ENCODE results near the gene IFT81.

Gene IFT81

DNA sequence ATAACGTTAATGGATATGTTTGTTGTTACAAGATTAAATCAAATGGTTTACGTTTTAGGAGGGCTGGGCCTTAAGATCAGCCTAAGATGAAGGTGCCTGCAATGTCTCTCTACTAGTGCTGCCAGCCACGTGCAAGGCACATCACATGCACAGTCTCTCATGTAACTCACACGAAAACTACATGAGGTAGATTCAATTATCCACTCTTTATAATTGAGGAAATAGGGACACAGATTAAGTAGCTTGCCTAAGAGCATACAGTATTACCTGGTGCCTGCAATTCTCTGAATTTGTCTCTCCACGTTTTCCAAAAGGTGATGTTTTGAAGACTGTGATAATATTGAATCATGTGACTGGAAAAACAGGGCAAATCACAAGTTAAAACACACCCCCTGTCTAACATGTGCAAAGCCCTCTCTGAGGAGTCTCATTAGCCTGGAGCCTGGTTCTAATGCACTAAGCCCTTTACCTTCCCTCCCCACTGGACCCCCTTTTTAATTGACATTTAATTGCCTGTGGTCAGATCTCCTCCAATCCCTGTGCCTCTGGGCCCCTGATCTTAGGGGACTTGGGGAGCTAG, 142.3 kb downstream of the IFT81 start:
- ChIA-PET CTCF (interaction anchor here (0.6 kb wide), 2 partner anchors 74 to 142 kb away, joined by 3 read pairs; partner anchors contain the start of gene IFT81), POLR2A (interaction anchor here (1.0 to 2.0 kb wide), 2 partner anchors 11 to 14 kb away, joined by 4 to 18 read pairs; partner anchors contain the start of gene ATP2A2)
- H3K36me3 ChIP-seq (ENCODE audit: control insufficient read depth in 2 of 2, insufficient read depth in 1 of 2, low read length in 2 of 2) = no peaks in the 10 kb centered on the region; a peak in 1 of 3 replicates
- H3K9me3 ChIP-seq (ENCODE audit: control insufficient read depth, insufficient read depth, low read depth, low read length) = no peaks in the 10 kb centered on the region
- TF ChIP-seq ZNF324 (tag by site-specific recombination; IDR thresholded peaks at IDR 0.05) = no peak
- TF ChIP-seq MYNN (tag by site-specific recombination; IDR thresholded peaks at IDR 0.05; ENCODE audit: borderline replicate concordance) = no peak
- TF ChIP-seq HOXA7 (CRISPR knock-in tag; IDR thresholded peaks at IDR 0.05; ENCODE audit: borderline replicate concordance) = no peak
- TF ChIP-seq, protein P1, sequence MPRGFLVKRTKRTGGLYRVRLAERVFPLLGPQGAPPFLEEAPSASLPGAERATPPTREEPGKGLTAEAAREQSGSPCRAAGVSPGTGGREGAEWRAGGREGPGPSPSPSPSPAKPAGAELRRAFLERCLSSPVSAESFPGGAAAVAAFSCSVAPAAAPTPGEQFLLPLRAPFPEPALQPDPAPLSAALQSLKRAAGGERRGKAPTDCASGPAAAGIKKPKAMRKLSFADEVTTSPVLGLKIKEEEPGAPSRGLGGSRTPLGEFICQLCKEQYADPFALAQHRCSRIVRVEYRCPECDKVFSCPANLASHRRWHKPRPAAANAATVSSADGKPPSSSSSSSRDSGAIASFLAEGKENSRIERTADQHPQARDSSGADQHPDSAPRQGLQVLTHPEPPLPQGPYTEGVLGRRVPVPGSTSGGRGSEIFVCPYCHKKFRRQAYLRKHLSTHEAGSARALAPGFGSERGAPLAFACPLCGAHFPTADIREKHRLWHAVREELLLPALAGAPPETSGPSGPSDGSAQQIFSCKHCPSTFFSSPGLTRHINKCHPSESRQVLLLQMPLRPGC (tag by site-specific recombination; IDR thresholded peaks at IDR 0.05) = no peak
- 0 out of 2 replicates have a peak, but pooled peaks have one; percentile 26 for TF ChIP-seq KLF16 (tag by site-specific recombination; IDR thresholded peaks at IDR 0.05)
- TF ChIP-seq ZNF521 (tag by site-specific recombination; IDR thresholded peaks at IDR 0.05) = no peak
- TF ChIP-seq, protein P2, sequence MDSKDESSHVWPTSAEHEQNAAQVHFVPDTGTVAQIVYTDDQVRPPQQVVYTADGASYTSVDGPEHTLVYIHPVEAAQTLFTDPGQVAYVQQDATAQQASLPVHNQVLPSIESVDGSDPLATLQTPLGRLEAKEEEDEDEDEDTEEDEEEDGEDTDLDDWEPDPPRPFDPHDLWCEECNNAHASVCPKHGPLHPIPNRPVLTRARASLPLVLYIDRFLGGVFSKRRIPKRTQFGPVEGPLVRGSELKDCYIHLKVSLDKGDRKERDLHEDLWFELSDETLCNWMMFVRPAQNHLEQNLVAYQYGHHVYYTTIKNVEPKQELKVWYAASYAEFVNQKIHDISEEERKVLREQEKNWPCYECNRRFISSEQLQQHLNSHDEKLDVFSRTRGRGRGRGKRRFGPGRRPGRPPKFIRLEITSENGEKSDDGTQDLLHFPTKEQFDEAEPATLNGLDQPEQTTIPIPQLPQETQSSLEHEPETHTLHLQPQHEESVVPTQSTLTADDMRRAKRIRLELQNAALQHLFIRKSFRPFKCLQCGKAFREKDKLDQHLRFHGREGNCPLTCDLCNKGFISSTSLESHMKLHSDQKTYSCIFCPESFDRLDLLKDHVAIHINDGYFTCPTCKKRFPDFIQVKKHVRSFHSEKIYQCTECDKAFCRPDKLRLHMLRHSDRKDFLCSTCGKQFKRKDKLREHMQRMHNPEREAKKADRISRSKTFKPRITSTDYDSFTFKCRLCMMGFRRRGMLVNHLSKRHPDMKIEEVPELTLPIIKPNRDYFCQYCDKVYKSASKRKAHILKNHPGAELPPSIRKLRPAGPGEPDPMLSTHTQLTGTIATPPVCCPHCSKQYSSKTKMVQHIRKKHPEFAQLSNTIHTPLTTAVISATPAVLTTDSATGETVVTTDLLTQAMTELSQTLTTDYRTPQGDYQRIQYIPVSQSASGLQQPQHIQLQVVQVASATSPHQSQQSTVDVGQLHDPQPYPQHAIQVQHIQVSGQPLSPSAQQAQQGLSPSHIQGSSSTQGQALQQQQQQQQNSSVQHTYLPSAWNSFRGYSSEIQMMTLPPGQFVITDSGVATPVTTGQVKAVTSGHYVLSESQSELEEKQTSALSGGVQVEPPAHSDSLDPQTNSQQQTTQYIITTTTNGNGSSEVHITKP (tag by site-specific recombination; IDR thresholded peaks at IDR 0.05) = peak; percentile 51; the same call in 1 of the 2 replicates
- no peak for TF ChIP-seq SP2 (tag by site-specific recombination; IDR thresholded peaks at IDR 0.05)
- no peak for TF ChIP-seq SP3 (tag by site-specific recombination; IDR thresholded peaks at IDR 0.05)
- no peak for TF ChIP-seq HOXC10 (CRISPR knock-in tag; IDR thresholded peaks at IDR 0.05)
- TF ChIP-seq, protein P3, sequence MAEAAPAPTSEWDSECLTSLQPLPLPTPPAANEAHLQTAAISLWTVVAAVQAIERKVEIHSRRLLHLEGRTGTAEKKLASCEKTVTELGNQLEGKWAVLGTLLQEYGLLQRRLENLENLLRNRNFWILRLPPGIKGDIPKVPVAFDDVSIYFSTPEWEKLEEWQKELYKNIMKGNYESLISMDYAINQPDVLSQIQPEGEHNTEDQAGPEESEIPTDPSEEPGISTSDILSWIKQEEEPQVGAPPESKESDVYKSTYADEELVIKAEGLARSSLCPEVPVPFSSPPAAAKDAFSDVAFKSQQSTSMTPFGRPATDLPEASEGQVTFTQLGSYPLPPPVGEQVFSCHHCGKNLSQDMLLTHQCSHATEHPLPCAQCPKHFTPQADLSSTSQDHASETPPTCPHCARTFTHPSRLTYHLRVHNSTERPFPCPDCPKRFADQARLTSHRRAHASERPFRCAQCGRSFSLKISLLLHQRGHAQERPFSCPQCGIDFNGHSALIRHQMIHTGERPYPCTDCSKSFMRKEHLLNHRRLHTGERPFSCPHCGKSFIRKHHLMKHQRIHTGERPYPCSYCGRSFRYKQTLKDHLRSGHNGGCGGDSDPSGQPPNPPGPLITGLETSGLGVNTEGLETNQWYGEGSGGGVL (tag by site-specific recombination; IDR thresholded peaks at IDR 0.05) = peak; percentile 49
- TF ChIP-seq ZBTB7A (tag by site-specific recombination; IDR thresholded peaks at IDR 0.05; ENCODE audit: low read depth) = no peak
- TF ChIP-seq ZNF2 (tag by site-specific recombination; IDR thresholded peaks at IDR 0.05) = no peak
- peak; percentile 71 for TF ChIP-seq WT1 (tag by site-specific recombination; IDR thresholded peaks at IDR 0.05)
- H3K4me3 ChIP-seq (ENCODE audit: low read depth, low read length) = no peak overlapping the region
- peaks cover 33% of the 10 kb centered on the region for H3K4me1 ChIP-seq (ENCODE audit: control insufficient read depth, insufficient read depth, low read length)
- H3K27ac ChIP-seq (ENCODE audit: extremely low read depth, low read depth, low read length) = peak overlapping the region; percentile 50

DNA sequence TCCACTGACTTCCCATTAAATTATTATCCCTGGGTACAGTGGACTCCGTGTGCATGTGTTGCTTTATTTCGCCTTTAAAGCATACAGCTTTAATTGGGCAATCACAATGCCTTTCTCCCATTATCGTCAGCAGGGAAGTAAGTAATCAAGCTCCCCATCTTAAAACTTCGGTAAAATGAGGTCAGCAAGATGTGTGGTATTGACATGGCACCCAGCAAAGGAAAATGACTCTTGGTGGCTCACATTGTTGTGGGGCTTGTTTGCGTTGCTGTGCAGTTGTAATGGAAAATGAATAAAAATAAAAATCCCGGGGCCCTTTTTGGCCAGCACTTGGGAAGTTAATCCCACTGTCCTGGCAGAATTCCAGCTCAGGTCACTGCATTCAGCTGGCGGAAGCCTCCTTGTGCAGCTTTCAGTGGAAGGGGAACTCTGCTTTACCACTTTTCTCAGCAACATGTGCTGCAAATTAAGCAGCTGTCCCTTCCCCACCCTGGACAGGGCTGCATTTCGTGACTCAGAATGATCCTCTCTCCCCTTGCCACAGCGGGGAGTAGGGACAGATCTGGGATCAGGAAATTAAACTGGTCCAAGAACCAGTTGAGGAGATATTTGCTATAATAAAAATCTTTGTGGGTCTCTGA, 142.9 kb downstream of the IFT81 start:
- POLR2A ChIA-PET = interaction anchor here (1.0 to 2.0 kb wide), 2 partner anchors 10 to 13 kb away, joined by 4 to 18 read pairs; partner anchors contain the start of gene ATP2A2
- peak; percentile 66 for TF ChIP-seq OSR2 (tag by site-specific recombination; IDR thresholded peaks at IDR 0.05)
- TF ChIP-seq, protein P4, sequence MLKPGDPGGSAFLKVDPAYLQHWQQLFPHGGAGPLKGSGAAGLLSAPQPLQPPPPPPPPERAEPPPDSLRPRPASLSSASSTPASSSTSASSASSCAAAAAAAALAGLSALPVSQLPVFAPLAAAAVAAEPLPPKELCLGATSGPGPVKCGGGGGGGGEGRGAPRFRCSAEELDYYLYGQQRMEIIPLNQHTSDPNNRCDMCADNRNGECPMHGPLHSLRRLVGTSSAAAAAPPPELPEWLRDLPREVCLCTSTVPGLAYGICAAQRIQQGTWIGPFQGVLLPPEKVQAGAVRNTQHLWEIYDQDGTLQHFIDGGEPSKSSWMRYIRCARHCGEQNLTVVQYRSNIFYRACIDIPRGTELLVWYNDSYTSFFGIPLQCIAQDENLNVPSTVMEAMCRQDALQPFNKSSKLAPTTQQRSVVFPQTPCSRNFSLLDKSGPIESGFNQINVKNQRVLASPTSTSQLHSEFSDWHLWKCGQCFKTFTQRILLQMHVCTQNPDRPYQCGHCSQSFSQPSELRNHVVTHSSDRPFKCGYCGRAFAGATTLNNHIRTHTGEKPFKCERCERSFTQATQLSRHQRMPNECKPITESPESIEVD (tag by site-specific recombination; IDR thresholded peaks at IDR 0.05) = peak; percentile 93
- TF ChIP-seq, protein P2 (tag by site-specific recombination; IDR thresholded peaks at IDR 0.05) = peak; percentile 51
- peak; percentile 31; the same call in 1 of the 2 replicates for TF ChIP-seq ZFP69B (tag by site-specific recombination; IDR thresholded peaks at IDR 0.05)
- peak; percentile 98 for TF ChIP-seq GLIS1 (tag by site-specific recombination; IDR thresholded peaks at IDR 0.05)

More for the DNA sequence above, 142.9 kb downstream of the IFT81 start:
- CTCF ChIA-PET = interaction anchor here (0.6 kb wide), 2 partner anchors 75 to 143 kb away, joined by 3 read pairs; partner anchors contain the start of gene IFT81
- Histone ChIP-seq H3K9me3 (ENCODE audit: control insufficient read depth, insufficient read depth, low read depth, low read length) (no peaks in the 10 kb centered on the region), H3K27ac (ENCODE audit: extremely low read depth, low read depth, low read length) (peak overlapping the region; percentile 50), H3K4me3 (ENCODE audit: low read depth, low read length) (peak overlapping the region; percentile 4; the same call in 1 of the 2 replicates), H3K36me3 (ENCODE audit: control insufficient read depth in 2 of 2, insufficient read depth in 1 of 2, low read length in 2 of 2) (no peaks in the 10 kb centered on the region; a peak in 1 of 3 replicates), H3K4me1 (ENCODE audit: control insufficient read depth, insufficient read depth, low read length) (peaks cover 33% of the 10 kb centered on the region)
